Measurements from ENCODE around the gene HOXA2. TPM values are rescaled to one million over a fixed set of nuclear protein-coding genes. Genes with fewer than 3 reads are reported as not detected.

Gene HOXA2
- total and polyA plus RNA-seq, 2 of the 8 experiments (the other 6 are each of a cell fraction or from before 2014, with no cell fraction given) = not detected

DNA sequence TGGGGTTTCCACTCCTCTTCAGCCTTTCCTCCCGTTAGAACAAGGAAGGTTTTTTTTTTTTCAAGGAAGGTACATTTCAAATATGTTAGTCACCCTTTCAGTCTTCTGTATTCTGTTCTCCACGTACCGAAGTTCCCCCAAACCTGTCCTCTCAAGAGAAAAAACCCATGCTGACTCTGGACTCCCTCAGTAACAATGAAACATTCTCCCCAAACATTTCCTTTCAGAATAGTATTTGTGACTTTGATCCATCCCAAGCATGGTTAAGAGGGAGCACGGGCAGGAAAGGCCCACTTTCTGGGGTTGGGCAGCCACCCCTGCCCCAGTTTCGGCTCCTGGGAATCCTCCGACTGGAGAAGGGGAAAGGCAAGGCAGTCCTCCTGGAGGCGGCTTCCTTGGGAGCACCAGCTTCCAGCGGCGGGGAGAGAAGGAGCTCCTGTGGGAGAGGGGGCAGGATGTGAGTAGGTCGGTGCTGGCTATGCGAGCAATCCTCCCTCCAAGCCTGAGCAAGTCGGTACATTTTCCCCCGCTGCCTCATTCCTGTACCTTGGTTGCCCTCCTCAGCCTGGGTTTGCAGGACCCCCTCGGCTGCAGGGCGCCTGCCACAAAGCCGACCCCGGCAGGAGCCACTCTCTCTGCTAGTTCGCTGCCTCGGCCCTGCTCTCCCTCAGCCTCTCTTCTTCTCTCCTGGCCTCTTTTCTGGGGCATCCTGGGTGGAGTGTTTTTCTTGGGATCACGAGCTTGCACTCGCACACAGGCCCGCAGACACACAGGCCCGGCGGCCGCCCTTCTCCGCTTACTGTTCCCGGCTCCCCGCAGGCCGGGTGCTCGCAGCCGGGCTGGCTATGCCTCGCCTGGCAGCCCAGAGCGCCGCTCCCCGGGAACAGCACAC lies 4.6 kb downstream of the HOXA2 start (continued):
- TF ChIP-seq RAD21 (IDR thresholded peaks at IDR 0.05 in 1 of 2, conservative IDR thresholded peaks at IDR 0.05 in 1 of 2; ENCODE audit: low read depth in 2 of 2, low read length in 2 of 2) = peak; percentile 21 to 43; a peak in 3 of 4 replicates
- TF ChIP-seq, protein P1, sequence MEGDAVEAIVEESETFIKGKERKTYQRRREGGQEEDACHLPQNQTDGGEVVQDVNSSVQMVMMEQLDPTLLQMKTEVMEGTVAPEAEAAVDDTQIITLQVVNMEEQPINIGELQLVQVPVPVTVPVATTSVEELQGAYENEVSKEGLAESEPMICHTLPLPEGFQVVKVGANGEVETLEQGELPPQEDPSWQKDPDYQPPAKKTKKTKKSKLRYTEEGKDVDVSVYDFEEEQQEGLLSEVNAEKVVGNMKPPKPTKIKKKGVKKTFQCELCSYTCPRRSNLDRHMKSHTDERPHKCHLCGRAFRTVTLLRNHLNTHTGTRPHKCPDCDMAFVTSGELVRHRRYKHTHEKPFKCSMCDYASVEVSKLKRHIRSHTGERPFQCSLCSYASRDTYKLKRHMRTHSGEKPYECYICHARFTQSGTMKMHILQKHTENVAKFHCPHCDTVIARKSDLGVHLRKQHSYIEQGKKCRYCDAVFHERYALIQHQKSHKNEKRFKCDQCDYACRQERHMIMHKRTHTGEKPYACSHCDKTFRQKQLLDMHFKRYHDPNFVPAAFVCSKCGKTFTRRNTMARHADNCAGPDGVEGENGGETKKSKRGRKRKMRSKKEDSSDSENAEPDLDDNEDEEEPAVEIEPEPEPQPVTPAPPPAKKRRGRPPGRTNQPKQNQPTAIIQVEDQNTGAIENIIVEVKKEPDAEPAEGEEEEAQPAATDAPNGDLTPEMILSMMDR (IDR thresholded peaks at IDR 0.05; ENCODE audit: control extremely low read depth in 1 of 3, insufficient read depth in 1 of 3, low read depth in 1 of 3, low read length in 3 of 3) = 0 out of 4 replicates have a peak, but pooled peaks of 1 of the 3 experiments have one; percentile 12
